ENCODE data around the gene ALK. TPM values are rescaled to one million over a fixed set of nuclear protein-coding genes. Genes with fewer than 3 reads are reported as not detected.

Gene ALK
- total and polyA plus RNA-seq, 2 experiments from 2014 or later = 0.35 TPM; not detected in 1

- no peak for TF ChIP-seq CTCF (conservative IDR thresholded peaks at IDR 0.05; ENCODE audit: low read depth in 2 of 2)
- no peak for TF ChIP-seq STAT1 (IDR thresholded peaks at IDR 0.05; ENCODE audit: unreplicated experiment)
- TF ChIP-seq EZH2phosphoT487 (IDR thresholded peaks at IDR 0.05; ENCODE audit: unreplicated experiment) = no peak
- TF ChIP-seq ZNF114 (CRISPR knock-in tag; IDR thresholded peaks at IDR 0.05) = no peak
Measured at GRCh38 chr2:29304399-29305060, 616.9 kb downstream of the ALK start (continued).

- H3K27me3 Mint-ChIP-seq (ENCODE audit: insufficient read depth, low read depth, poor library complexity) = peaks cover 2% of the 10 kb centered on the region
- TF ChIP-seq JUNB (IDR thresholded peaks at IDR 0.05; ENCODE audit: unreplicated experiment) (no peak), ZNF462 (CRISPR knock-in tag; IDR thresholded peaks at IDR 0.05) (no peak), CTCF (conservative IDR thresholded peaks at IDR 0.05; ENCODE audit: low read depth in 2 of 2) (no peak), ETS1 (IDR thresholded peaks at IDR 0.05) (no peak), ZNF114 (CRISPR knock-in tag; IDR thresholded peaks at IDR 0.05) (no peak), EZH2phosphoT487 (IDR thresholded peaks at IDR 0.05; ENCODE audit: unreplicated experiment) (no peak), ZNF331 (CRISPR knock-in tag; IDR thresholded peaks at IDR 0.05; ENCODE audit: low read depth) (no peak), EZH2 (IDR thresholded peaks at IDR 0.05; ENCODE audit: low read depth, unreplicated experiment) (no peak), NANOG (IDR thresholded peaks at IDR 0.05; ENCODE audit: borderline replicate concordance) (no peak), CREB1 (CRISPR knock-in tag; IDR thresholded peaks at IDR 0.05; ENCODE audit: low read depth) (no peak)
- H3K4me1 Mint-ChIP-seq = peaks cover 6% of the 10 kb centered on the region
Measured at GRCh38 chr2:29296585-29296984, 624.8 kb downstream of the ALK start.

More at GRCh38 chr2:29296585-29296984, 624.8 kb downstream of the ALK start:
- no peaks in the 10 kb centered on the region for H3K79me2 ChIP-seq (replicated peaks; ENCODE audit: insufficient read depth)
- 0 out of 2 replicates have a peak, but pooled peaks cover 4% of the 10 kb centered on the region for H3K9me2 ChIP-seq (ENCODE audit: insufficient read depth)
- Mint-ChIP-seq H3K9me3 (no peaks in the 10 kb centered on the region), H3K4me3 (no peak overlapping the region), H3K36me3 (ENCODE audit: low read depth) (no peaks in the 10 kb centered on the region), H3K27ac (no peak overlapping the region)
- H3K36me3 ChIP-seq (ENCODE audit: insufficient read depth) = no peaks in the 10 kb centered on the region
- DNase-seq (ENCODE audit: low spot score) (no peak), ATAC-seq (no peak)
- H3K4me1 ChIP-seq (ENCODE audit: insufficient read depth) = no peaks in the 10 kb centered on the region
- no peak overlapping the region for H3K4me3 ChIP-seq
- H2AFZ ChIP-seq = no peak overlapping the region
- H3K27me3 ChIP-seq (ENCODE audit: insufficient read depth) = no peaks in the 10 kb centered on the region
- H3F3A ChIP-seq (replicated peaks; ENCODE audit: low read depth) = no peaks in the 10 kb centered on the region
- H3K27ac ChIP-seq (ENCODE audit: low read depth) = no peak overlapping the region
- H3K4me2 ChIP-seq = no peak overlapping the region
- no peaks in the 10 kb centered on the region for H4K20me1 ChIP-seq (replicated peaks; ENCODE audit: insufficient read depth)
